Hippocampal formation (tissue), 2 donors: ENCODE measurements around the gene C1QA.
A peak's percentile ranks its signal among the peaks of the same experiment; 100 is the strongest.
"Not testable (repeated sequence)": the region's sequence is repeated elsewhere in the genome, so short reads cannot be mapped to it uniquely, and the experiment has no call there.

Experiments used
- DNase-seq, 2 donors: peaks; one replicate each; lab custom pipeline; 2025; lab: John Stamatoyannopoulos, UW

The C1QA gene

DNA sequence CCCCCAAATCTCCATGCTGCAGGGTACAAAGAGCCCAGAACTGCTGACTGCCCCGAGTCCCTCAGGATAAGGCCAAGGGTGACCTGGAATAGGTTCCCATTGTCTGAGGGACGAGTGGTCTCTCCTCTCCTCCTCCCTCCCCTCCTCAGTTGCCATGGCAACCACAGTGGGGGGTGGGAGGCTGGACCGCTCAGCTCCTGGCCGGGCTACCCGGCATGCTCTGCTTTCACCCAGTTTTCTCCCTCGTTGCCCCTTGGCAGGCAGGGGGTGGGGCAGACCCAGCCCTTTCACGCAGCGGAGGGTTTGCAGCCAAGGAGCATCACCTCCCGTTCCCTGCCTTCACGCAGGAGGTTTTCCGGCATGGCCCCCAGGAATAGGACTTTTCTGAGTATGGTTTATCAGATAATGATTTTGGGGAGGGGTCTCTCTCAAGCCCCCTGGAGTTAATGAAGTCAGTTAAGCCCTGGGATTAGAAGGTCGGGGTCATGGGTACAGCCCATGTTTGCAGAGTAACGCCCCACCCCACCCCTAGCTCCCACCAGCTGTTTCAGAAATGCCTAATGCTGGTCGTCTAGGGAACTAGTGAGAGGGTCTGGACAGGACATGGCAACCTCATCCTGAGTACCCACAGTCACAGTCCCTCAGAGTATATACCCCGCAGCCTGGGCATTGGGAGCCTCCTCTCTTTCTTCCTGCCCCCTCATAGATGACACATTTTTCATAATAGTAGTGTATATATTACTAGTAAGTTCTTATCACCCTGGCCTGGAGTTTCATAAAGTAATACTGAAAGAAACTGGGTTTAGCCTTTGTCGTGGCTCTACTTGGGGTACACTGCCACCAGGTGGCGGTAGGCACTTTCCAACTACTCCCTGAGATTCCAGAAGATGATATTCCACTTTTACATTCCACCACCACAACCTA is 37.3 kb downstream of the C1QA start:
- DNase-seq: peak; percentile 16 to 47

DNA sequence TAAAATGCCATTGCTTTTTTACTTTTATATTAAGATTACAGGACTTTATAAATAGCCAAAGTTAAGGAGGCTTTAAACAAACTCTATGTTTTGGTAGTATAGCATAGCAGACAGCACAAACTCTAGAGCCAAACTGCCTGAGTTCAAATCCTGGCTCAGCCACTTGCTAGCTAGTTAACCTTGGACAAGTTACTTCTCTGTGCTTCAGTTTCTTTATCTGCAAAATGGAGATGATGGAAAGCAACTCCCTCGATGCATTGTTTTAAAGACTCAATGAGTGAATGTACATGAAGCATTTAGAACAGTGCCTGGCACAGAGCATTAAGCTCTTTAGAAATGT is 38.0 kb downstream of the C1QA start:
- DNase-seq: no peak

DNA sequence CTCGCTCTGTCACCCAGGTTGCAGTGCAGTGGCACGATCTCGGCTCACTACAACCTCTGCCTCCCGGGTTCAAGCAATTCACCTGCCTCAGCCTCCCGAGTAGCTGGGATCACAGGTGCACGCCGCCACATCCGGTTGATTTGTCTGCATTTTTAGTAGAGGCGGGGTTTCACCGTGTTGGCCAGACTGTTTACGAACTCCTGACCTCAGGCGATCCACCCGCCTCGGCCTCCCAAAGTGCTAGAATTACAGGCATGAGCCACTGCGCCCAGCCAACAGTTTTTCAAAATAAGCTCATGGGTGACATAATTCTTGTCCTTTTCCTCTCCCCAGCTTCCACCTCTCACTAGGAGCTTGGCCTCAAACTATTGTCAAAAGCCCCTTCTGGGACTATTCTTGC is 39.7 kb downstream of the C1QA start:
- not testable (repeated sequence) for DNase-seq

DNA sequence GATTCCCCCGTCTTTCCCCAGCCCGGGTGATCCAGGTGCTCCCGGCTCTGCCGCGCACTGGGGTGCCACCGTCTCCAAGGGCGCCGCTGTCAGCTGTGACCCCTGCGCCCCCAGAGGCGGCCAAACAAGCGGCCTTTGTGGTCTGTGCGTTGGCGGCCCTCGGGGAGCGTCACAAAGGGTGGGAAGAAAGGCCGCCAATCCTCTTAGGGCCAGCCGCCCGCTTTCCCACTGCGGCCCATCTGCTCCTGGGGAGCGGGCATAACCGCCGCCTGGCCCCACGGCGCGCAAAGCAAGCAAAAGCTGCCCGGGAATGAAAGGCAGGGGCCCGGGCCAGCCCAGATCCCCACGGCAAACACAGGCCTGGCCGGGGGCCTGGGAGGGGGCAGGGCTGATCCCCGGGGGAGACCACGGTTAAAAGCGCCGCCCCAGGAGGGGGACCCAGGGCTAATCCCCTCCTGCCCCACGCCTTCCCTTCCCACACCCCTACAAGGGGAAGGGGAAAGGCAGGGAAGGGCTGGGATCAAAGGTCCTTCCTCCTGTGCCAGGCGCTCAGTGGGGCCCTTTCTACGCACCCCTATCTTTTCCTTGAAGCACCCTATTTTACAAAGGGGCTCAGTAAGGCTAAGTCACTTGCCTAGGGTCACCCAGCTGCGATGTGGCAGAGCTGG is 40.6 kb downstream of the C1QA start:
- DNase-seq: no peak

DNA sequence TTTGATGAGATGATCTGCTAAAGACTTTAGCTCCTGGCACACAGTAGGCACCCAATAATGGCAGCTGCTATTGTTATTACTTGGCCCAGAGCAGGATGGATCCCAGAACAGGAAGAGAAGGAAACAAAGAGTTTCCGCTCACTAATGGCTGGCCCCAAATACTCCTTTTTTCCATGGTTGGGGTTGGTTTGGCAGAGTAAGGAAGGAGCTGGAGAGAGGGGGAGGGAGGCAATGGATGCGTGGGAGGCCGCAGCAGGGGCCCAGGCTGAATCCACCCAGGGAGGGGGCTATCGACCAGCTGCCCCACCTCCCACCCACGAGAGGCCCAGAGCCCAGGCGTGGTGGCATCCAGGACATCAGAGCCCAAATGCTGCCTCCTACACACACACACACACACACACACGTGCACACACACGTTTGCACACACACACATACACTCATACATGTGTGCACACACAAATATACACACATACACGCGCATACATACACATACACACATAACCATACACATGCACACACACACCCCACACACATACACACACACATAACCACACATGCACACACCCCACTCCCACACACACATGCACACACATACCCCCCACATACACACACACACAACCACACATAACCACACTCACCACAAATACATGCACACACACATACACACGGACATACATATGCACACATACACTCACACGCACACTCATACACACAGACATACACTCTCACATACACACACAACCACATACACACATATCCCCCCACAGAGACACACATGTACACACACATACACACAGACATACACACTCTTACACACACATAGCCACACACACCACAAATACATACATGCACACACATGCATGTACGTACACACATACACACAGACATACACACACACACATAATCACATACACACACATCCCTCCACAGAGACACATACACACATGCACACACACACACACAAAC is 41.8 kb downstream of the C1QA start:
- DNase-seq: no peak

DNA sequence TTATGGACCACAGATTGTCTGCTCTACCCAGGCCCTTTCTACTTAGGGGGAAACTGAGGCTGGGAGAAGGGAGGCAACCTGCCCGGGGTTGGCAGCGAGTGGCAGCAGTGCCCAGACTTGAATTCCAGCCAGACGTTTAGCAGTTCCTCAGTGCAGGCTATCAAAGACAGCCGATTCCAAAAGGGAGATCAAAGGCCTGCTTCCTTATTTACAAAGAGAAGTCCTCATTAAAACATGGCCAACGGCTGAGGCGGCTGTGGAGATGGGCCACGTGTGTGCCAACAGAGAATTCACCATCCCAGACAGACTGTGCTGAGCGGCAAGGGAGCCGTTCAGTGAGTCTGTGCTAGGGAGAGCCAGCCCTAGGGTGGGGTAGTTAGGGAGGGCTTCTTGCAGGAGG is 44.3 kb downstream of the C1QA start:
- no peak for DNase-seq

DNA sequence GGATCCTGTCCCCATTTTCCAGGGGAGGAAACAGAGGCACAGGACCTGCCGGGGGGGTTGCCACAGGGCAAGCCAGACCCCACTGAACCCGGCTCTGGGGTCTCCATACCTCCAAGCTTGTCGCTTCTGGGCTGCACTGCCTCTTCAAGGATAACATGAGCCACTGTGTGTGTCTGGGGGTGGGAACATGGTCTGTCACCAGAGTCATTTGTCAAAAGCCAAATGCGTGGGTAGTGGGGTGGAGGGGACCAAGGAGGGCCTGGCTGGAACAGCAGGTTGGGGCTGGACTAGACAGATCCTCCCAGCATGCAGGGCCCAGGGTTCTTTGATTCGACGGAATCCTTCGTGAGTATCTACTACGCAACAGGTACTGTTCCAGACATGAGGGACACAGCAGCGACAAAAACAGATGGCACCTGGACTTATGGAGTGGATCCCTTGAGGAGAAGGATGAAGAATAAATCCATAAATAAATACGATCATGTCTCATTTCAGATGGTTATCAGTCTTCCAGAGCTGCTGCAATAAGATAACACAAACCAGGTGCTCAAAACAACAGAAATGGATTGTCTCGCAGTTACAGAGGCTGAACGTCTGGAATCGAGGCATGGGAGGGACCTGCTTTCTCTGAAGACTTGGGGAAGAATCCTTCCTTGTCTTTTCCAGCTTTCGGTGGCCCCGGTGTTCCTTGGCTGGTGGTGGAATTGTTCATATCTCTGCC is 45.3 kb downstream of the C1QA start:
- no peak for DNase-seq

DNA sequence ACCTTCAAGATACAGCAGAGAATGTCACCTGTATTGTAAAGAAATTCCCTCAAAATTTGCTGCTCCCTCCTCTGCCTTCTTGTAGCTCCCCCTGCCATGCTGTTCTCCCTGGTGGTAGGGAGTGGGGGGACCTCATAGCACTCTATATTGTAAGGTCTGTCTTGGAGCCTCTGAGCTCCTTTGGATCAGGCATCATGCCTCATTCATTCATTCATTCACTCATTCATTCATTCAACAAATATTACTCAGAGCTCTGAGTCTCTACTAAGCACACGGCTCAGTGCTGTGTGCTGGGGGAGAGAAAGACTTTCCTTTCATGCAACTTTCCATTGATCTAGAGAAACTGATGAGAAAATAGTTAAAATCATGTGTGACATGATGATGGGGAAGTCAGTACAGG is 47.1 kb downstream of the C1QA start:
- DNase-seq: no peak

DNA sequence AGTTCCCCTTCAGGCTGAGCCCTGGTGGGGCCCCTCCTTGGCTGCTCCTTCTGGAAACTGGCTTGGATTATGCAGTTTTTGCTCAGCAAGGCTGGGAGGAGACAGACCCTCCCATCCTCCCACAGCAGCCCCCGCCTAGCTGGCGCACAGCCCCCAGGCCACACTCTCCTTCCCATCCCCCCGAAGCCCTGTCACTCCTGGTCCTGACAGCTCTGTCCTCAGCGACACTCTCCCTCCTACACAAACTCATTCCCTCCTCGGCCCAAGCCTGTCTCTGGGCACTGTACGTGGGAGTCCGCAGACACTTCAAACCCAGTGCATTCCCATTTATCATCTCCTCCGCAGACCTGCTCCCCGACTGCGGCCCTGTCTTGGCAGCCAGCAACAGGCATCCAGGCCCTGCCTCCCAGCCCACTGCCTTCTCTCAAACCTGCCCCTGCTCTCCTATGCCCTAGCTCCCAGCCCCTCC is 49.2 kb downstream of the C1QA start:
- no peak for DNase-seq

DNA sequence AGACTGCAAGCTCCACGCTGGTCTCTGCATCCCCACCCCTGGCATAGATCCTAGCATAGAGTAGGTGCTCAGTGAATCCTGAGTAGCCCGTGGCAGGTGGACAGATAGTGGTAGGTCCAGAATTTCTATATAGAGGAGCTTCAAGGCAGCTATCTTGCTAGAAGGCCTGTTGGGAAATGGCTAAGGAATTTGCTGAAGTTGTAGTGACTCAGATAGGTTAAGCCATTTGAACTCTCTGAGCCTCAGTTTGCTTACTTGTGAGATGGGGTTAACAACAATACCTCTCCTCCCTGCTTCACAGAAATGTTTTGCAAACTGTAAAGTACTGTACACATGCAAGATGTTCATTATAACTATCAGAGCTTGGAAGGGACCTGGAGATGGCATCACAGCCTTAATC is 50.8 kb downstream of the C1QA start:
- DNase-seq: no peak

DNA sequence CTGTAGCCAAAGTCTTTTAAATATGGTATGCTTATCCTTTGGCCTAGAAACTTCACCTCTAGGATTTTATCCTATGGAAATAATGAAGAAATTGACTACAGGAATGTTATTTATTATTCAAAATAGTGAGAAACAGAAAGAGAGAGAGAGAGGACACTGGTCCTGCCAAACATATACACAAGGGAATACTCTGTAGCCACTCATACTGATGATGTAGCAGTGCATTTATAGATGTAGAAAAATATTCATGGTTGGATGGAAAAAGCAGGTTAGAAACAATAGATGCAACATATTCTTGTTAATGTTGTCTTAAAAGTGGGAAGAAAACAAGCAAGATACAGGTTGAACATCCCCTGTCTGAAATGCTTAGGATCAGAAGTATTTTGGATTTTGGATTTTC is 52.0 kb downstream of the C1QA start:
- no peak for DNase-seq
